ENCODE data around the gene SLC25A23. TPM values are rescaled to one million over a fixed set of nuclear protein-coding genes. Genes with fewer than 3 reads are reported as not detected.

Gene SLC25A23
- total RNA-seq, 1 donor, result 22.8 TPM

DNA sequence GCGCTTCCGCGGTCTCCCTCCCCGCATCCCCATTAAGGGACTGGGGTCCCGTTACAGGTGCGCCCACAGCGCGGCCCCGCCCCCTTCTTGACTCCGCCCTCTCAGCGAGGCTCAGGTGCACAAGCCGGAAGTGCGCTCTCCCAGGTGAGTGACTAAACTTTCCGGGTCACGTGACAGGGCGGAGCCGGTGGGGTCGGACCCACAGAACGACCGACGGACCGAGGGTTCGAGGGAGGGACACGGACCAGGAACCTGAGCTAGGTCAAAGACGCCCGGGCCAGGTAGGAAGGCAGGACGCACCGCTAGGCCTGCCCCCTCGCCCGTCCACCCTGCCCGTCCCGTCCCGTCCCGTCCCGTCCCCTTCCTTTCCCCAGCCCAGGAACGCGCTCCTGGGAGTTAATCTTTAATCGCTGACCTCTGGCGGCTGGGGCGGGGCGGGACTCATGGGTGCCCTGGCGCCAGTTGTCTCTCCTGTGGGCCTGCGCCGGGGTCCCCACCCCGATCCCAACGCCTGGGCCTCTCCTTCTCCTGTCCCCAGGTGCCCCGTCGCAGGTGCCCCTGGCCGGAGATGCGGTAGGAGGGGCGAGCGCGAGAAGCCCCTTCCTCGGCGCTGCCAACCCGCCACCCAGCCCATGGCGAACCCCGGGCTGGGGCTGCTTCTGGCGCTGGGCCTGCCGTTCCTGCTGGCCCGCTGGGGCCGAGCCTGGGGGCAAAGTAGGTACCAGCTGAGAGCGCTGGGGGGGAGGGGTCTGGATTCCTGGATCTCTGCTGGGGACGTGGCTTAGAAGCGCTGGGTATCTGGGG, 4.7 kb upstream of the SLC25A23 start, which contains the start of gene CRB3:
Gene CRB3 (plus strand): TSS at position 202 of the 804 bp plus-strand sequence. CDS start 431 bp downstream, at position 633.
- H3K4me2 ChIP-seq (ENCODE audit: insufficient read depth, low read length), result no peak within 1 kb of the TSS
- no peak for TF ChIP-seq CTCF (IDR thresholded peaks at IDR 0.05; ENCODE audit: extremely low read depth, low read depth, low read length)

GRCh38 chr19:6460099-6460884, 700 bp upstream of the SLC25A23 start:
- H3K27ac ChIP-seq (ENCODE audit: low read depth, low read length), result no peak overlapping the region

More for the DNA sequence above, 4.7 kb upstream of the SLC25A23 start, which contains the start of gene CRB3:
- Histone ChIP-seq H3K27me3 (ENCODE audit: insufficient read depth, low read length) (peaks cover 16% of the 10 kb centered on the region), H3K9me3 (ENCODE audit: low read depth, low read length) (no peaks in the 10 kb centered on the region), H3K79me2 (ENCODE audit: insufficient read depth, low read length) (no peaks in the 10 kb centered on the region), H3K4me1 (ENCODE audit: insufficient read depth, low read length) (peaks cover 8% of the 10 kb centered on the region), H4K20me1 (ENCODE audit: insufficient read depth, low read length) (no peaks in the 10 kb centered on the region), H3K36me3 (ENCODE audit: insufficient read depth, low read length) (no peaks in the 10 kb centered on the region), H3K4me3 (ENCODE audit: insufficient read depth, low read length) (no peak within 1 kb of the TSS), H3K27ac (ENCODE audit: low read depth, low read length) (no peak within 1 kb of the TSS), H2AFZ (ENCODE audit: low read length) (no peak within 1 kb of the TSS)
- DNase-seq (ENCODE audit: insufficient read length, low spot score, missing footprints), result peak; percentile 55

GRCh38 chr19:6458695-6459261, 814 bp downstream of the SLC25A23 start:
- H3K4me1 ChIP-seq (ENCODE audit: insufficient read depth, low read length), result peaks cover 8% of the 10 kb centered on the region
- TF ChIP-seq CTCF (IDR thresholded peaks at IDR 0.05; ENCODE audit: extremely low read depth, low read depth, low read length), result no peak
- peaks cover 2% of the 10 kb centered on the region for H3K9me3 ChIP-seq (ENCODE audit: low read depth, low read length)
- DNase-seq (ENCODE audit: insufficient read length, low spot score, missing footprints), result peak; percentile 74
- no peak overlapping the region for H3K27ac ChIP-seq (ENCODE audit: low read depth, low read length)
- peak overlapping the region; percentile 76 for H3K4me3 ChIP-seq (ENCODE audit: insufficient read depth, low read length)
- peaks cover under 1% of the 10 kb centered on the region for H3K27me3 ChIP-seq (ENCODE audit: insufficient read depth, low read length)
- no peak overlapping the region for H2AFZ ChIP-seq (ENCODE audit: low read length)
- no peaks in the 10 kb centered on the region for H4K20me1 ChIP-seq (ENCODE audit: insufficient read depth, low read length)
- peaks cover 2% of the 10 kb centered on the region for H3K36me3 ChIP-seq (ENCODE audit: insufficient read depth, low read length)
- peak overlapping the region; percentile 83 for H3K4me2 ChIP-seq (ENCODE audit: insufficient read depth, low read length)
- no peaks in the 10 kb centered on the region for H3K79me2 ChIP-seq (ENCODE audit: insufficient read depth, low read length)

More at GRCh38 chr19:6460099-6460884, 700 bp upstream of the SLC25A23 start:
- TF ChIP-seq CTCF (IDR thresholded peaks at IDR 0.05; ENCODE audit: extremely low read depth, low read depth, low read length), result peak; percentile 27
- peaks cover 8% of the 10 kb centered on the region for H3K4me1 ChIP-seq (ENCODE audit: insufficient read depth, low read length)
- DNase-seq (ENCODE audit: insufficient read length, low spot score, missing footprints), result peak; percentile 99
- no peaks in the 10 kb centered on the region for H3K9me3 ChIP-seq (ENCODE audit: low read depth, low read length)
- H3K79me2 ChIP-seq (ENCODE audit: insufficient read depth, low read length), result no peaks in the 10 kb centered on the region
- H2AFZ ChIP-seq (ENCODE audit: low read length), result peak overlapping the region; percentile 75
- H3K4me3 ChIP-seq (ENCODE audit: insufficient read depth, low read length), result peak overlapping the region; percentile 76
- H3K27me3 ChIP-seq (ENCODE audit: insufficient read depth, low read length), result peaks cover 10% of the 10 kb centered on the region
- H3K36me3 ChIP-seq (ENCODE audit: insufficient read depth, low read length), result no peaks in the 10 kb centered on the region
- peak overlapping the region; percentile 83 for H3K4me2 ChIP-seq (ENCODE audit: insufficient read depth, low read length)
- H4K20me1 ChIP-seq (ENCODE audit: insufficient read depth, low read length), result no peaks in the 10 kb centered on the region

All from osteoblast (primary cell).